NCI-H1930 (cell line): ENCODE results near the gene SLC37A1.

Experiments used
- DNase-seq, 2 experiments: peaks; one replicate each; lab custom pipeline; 2025; lab: John Stamatoyannopoulos, UW

SLC37A1 gene

DNA sequence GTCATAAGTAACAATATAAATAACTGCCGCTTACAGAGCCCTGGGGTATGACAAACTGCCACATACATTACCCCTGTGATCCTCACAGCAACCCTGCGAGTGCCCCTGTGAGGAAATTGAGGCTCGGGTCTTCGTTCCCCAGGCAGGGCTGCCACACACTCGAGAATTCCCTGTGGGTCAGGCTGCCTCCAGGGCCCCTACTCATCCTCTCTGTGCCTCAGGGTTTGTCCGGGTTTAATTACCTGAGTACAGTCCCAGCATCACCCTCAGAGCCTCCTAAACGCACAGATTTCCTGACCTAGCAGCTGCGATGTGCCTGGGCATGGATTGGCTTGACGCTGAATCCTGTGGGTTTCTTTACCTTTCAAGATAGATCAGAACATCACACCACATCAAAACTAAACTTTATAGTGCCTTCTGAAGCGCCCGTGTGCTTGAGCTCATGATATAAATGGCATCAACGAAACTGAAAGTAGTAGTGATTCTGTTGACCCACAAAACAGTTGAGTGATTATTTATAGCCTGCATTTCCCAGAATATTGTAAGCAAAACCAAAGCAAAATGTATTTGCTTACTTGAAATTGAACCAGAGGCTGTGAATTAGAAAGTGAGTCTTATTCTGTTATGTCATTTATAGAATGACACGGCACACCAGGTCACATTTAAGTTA is 14.0 kb downstream of the SLC37A1 start:
- DNase-seq, result no peak

DNA sequence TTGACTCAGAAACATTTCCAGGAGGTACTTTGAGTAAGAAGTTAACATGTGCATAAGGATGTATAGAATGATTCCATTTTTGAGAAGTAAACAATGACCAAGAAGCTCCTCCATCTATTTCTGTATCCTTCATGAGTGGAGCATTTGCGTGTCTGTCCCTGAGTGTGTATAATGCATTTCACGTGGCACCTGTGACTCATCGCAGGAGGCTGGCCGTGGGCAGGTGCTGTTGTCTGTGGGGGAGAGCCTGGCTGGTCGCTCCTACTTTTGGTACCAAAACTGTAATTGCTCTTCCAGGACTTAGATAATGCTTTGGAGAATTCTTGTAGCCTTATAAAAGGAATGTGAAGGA is 16.5 kb downstream of the SLC37A1 start:
- DNase-seq, result no peak

DNA sequence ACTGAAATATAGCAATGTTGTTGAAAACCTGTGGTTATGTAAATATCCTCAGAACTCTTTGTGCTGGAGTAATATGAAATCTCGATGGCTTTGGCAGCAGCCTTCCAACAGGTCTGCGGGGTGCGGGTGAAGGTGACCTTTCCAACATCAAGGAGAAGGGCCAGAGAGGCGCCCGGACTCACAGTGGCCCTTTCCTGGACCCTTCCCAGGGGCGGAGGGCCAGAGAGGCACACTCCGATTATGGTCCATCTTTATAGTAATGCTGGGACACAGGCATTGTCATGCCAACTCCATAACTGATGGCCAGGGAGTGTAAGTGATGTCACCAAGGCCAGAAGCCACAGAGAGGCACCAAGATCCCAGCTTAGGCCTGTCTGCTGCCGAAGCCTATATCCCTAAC is 18.1 kb downstream of the SLC37A1 start:
- no peak for DNase-seq

DNA sequence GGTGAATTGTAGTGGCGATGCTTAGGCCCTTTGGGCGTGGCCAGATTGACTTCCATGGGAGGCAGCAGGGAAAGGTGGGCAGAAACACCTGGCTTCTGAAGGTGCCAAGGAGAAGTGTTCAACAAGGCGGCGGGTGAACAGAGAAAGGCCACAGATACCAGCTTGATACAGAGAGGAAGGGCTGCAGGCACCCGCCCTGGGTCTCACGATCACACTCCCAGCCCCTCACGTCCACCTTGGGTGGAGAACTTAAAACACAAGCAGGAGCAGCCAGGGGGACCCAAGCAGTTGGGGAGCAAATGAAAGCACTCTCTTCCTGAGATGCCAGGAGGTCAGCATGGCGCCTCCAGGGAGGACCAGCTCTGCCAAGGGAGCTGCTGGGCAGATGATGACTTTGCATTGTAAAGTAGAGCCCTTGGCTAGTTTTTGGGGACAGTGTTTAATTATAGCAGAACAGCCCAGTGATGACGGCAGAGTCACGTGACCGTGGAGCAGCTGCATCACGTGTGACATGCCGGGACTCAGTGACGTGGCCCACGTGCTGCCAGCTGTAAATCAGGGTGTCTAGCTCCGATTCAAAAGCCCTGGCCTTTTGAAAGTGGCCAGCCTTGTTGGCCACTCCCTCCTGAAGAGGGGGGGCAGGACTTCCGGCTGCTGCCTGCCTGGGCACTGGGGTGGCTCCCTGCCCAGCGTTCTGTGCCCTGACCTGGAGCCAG is 19.0 kb downstream of the SLC37A1 start:
- no peak for DNase-seq

DNA sequence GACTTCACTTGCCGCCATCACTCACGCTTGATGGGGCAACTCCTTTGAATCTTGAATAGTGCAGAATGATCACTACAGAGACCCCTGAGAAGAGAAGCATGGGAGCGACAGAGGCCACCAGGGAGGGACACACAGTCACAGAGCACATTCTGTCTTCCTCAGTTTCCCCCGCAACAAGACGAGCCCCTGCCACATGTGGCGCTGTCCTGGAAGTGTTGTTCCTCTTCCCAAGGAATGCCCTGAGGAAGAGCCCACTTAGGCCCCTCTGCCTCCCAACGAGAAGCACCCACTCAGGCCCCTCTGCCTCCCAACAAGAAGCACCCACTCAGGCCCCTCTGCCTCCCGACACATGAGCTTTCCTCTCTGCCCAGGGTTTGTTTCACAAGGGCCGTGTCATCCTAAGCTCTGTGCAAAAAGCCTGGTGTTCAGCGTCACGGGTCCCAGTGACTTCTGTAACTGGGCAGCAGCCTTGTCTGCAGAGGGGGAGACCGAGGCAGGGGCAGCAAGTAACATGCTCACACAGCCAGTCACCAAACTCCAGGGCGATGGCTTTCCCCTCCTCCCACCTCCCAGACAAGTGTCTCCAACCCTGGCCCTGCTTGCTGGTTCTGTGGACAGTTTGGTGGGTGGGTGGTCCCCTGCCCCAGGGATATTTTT is 19.8 kb downstream of the SLC37A1 start:
- DNase-seq, result no peak

DNA sequence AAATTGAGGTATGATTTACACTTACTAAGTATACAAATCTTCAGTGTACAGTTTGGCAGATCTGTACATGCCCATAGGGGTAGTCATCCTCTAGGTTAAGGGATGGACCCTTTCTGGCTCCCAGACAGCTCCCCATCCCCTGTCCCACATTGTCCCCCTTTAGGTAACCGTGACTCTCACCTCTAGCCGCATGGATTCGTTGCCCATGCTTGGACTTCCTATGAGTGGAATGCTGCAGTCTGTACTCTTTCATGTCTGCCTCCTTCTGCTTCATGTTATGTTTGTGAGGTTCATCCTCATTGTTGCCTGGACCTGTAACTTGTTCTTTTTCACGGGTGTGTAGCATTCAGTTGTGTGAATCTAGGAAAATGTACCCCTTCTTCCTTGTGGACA is 20.3 kb downstream of the SLC37A1 start:
- DNase-seq, result no peak

DNA sequence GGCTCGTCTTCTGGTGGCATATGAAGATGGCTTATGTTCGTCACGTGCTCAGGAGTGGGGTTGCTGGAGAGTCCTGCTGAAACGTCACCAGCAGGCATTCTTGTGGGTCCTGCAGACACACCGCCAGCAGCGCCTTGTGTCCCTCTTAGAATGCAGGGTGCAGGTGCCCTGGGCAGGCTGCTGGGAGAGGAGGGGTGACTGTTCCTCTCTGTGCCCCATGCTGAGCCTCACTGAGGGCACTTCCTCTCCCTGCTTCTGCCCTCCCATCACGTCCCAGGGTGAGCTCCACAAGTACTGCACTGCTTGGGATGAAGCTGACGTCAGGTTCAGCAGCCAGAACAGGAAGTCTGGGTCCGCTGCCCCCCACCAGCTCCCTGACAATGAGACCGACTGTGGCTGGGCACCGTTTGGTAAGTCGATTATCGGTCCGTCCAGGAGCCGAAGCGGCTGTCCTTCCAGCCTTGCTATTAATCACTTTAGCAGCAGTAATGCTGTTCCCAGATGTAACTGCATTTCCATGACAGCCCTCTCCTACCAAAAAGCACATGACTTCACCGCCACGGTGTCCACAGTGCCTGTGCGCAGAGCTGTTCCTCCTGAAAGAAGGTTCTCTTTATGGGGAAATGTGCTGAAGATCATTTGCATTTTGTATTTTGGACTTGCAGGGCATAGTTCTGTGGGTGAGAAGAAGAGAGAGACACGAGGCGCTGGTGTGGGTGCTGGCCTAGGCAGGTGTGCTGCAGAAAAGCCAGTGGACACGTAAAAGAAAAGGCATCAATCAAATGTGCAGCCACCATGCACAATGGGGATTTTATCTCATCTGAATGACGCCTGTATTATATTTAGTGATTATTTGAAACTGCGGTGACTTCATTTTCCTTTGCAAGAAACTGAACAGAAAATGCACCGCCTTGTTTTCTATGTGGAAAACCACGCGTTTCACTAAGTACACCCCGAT is 21.0 kb downstream of the SLC37A1 start:
- no peak for DNase-seq

DNA sequence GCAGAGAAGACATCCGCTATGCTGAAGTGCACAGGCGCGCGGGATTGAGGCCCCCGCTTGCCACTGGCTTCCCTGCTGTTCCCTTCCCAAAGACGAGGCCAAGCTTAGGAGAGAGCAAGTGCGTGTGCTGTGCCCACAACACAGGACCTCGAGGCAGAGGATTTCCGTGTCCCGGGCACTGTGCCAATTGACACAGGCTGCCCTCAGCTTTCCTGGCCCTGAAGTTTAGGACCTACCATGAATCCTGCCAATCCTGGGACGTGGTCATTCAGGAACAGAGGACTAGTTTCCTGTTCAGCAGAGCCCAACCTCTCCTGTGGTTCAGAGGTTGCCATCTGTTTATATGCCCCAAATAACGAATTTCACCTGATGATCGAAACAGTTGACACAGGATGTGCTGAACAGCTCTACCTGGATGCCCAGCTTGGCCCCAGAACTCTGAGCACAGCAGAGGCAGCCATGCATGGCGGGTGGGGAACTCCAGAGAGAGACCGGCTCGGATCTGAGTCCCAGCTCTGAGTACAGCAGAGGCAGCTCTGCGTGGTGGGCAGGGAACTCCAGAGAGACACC is 22.0 kb downstream of the SLC37A1 start:
- no peak for DNase-seq

DNA sequence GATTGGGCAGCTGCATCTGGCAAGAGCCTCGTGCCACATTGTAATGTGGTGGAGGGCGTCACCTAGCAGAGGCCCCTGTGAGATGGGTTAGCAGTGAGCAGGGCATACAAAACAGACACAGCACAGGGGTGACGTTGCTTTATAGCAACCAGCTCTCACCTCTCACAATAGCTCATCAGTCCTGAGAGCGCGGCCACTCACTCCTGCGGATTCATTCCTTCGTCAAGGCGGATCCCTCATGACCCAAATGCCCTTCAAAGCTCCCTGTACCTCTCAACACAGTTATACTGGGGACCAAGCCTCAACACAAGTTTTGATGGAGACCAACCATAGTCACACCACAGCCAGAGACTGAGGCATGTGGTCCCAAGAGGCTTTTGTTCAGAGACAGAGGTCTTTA is 22.9 kb downstream of the SLC37A1 start:
- no peak for DNase-seq

DNA sequence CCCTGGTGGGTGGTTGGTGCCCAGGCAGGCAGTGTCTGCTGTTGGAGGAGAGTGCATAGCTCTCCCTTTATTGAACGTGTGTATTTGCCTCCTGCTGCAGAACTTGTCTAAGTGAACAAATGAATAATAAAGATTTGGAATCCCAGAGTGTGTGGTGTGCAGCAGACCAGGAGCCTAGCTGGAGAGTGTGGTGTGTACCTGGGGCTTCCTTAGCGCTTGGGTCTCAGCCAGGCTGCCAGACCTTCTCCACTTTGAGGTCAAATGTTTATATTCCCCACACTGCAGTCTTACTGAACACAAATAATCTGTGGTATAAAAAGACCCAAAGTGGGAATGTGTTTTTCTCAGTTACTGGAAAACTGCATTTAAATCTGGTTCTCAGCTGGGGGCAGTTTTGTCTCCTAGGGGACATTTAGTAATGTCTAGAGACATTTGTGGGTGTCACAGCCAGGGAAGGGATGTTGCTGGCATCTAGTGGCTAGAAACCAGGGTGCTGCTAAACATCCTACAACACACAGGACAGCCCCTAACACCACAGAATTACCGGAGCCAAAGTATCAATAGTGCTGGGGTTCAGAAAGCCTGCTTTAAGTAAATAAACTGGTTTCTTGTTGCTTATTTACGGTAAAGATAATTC is 23.6 kb downstream of the SLC37A1 start:
- DNase-seq, result no peak

DNA sequence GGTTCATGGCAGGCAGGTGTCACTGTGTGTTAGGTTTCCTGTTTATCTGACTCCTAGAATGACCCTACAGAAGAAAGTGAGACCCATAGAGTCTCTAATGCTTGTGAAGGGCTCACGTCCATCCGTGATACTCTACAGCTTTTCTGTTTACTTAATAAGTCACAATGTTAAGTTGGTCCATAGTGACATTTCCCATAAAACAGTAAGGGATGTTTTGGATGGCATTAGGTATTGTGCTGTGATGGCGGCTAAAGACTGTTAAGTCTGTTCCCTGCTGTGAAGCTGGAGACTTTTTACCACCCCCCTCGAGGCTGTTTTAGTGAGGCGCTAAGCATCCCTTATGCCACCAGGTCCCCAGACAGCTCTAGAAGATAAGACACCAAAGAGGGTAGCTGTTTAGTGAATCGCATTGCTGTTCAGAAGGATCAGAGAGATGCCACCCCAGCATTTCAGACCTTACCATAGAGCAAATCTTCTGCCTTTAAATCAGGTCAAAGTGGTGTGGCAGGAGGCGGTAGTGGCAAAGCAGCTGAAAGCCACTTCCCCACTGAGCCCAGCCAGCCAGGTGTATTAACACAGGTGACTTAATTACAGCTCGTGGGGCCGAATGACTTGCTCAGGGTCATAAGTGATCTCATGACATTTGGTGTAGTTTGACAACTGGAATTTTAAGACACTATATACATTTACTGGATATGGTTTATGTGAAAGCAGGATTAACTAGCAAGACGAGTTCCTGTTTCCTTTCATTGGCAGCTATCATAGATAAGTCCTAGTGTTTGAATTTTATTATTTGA is 25.0 kb downstream of the SLC37A1 start:
- DNase-seq, result no peak

DNA sequence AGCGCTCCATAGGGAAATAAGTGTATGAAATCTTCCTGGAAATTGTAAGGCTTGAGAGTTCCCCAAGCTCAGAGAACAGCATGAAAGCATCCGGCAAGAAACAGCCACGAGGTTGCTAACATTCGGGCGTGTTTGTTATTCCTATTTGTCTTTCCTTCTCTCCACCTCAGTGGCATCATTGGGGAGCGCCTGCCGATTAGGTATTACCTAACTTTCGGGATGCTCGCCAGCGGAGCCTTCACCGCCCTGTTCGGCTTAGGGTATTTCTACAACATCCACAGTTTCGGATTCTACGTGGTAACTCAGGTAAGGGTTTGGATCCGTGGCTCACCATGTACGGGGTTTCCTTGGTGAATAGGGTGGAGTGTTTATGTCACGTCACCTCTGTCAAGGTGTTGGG is 25.7 kb downstream of the SLC37A1 start:
- no peak for DNase-seq

DNA sequence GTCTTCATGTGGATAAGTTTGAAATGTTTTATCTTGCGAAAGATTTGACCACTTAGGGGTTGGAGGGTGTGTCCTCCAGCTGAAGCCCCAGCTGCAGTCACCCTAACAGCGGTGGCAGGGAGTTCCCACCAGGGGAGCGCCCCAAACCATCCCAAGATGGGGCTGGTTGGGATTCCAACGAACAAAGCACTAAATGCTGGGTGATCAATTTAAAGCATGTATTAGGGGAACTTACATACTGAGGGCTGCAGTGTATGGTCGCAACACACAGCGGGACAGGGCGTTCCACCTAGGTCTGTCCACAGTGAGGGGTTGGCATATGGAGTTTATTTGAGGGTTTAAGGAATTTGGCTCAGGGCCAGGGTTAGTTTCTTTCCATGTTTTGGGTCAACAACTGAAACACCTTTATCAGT is 26.3 kb downstream of the SLC37A1 start:
- no peak for DNase-seq

DNA sequence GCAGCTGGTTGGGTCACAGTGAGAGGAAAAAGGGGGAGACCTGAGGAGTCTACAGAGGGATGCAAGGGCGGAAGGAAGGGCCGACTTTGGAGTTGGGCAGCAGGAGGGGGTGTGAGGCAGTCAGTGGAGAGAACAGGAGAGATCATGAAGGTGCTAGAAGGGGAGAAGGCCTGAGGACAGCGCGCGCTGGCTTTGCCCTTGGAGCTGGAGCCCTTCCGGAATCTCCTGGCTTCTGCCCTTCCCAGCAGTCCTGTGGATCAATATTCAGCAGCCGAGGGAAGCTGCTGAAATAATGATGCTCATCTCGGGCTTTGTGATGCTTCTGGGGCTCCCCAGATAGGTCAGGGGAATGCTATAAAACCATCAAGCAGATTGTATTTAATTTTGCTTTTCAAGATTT is 26.7 kb downstream of the SLC37A1 start:
- no peak for DNase-seq

DNA sequence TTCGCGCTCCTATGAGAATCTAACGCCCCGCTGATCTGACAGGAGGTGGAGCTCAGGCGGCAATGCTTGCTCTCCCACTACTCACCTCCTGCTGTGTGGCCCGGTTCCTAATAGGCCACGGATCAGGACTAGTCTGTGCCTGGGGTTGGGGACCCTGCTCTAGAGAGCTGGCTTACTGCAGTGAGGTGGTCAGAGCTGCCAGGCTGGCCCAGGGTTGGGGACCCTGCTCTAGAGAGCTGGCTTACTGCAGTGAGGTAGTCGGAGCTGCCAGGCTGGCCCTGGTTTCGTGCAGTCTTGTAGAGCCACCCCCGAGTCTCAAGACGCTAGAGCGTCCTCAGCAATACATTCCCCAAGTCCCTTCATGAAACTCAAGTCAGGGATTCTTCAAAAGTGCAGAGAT is 27.5 kb downstream of the SLC37A1 start:
- no peak for DNase-seq

DNA sequence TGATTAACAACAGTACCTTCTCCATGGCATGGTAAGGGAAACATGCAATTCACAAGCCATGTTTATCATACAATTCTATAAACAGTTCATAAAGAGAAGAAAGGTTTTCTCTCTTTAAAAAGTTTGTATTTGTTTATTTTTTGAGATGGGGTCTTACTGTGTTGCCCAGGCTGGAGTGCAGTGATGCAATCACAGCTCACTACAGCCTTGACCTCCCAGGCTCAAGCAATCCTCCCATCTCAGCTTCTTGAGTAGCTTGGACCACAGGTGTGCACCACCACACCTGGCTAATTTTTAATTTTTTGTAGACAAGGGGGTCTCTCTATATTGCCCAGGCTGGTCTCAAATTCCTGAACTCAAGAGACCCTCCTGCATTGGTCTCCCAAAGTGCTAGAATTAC is 28.0 kb downstream of the SLC37A1 start:
- no peak for DNase-seq

DNA sequence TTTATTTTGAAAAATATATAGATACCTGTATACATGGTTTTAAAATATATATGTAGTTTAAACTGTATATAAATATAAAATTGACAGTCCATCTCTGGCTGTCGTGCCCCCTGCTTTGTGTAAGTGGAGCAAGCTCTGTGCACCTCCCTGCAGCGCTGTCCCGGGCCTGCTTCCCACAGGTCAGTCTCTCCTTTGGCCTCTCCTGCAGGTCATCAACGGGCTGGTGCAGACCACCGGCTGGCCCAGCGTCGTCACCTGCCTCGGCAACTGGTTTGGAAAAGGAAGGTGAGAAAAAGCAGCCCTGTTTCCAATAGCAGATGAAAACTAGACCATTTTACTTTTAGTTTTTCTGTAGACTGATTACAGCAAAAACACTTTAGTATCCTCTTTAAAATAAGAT is 28.5 kb downstream of the SLC37A1 start:
- no peak for DNase-seq

DNA sequence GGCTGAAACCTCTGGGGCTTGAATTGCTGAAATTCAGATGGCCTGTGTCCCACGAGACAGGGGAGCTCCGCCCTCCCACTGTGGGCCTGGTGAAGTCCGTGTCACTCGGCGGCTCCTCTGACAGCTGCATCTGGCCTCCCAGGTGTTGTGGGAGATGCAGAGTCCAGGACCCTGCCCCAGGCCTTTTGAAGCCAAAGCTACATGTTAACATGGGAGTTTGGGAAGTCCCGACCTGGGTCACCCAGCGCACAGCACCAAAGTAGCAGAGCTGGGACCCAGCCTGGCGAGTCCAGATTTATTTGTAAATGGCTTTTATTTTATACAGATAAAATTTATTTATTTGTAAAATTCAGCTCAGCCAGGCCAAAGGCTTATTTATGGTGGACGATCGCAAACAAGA is 28.9 kb downstream of the SLC37A1 start:
- no peak for DNase-seq

DNA sequence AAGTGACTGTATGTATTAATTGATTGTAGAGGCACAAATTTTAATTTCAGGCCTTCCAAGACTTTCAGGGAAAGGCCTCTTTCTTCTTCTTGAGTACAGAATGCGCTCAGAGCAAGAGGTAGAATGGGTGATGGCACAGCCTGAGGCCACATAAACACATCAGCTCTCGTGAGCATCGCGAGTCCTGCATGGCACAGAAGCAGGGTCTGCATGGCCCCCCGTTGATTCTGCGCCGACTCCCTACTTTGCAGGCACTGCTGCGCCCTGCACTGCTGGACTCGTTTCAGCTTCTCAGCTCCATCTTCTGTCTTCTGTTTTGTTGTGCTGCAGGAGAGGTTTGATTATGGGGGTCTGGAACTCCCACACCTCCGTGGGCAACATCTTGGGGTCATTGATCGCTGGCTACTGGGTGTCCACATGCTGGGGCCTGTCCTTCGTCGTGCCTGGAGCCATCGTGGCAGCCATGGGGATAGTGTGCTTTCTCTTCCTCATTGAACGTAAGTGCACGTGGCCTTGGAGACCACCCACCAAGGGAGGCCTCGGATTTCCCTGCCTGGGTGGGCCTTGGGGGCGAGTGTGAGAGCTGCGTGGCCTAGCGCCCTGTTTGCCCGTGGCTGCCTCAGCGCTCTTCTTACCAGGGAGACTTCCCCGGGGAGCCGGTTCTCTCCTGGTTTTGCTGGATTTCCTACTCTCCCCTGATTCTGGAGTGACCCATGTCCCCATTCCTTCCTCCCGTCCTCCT is 29.6 kb downstream of the SLC37A1 start:
- DNase-seq, result no peak

DNA sequence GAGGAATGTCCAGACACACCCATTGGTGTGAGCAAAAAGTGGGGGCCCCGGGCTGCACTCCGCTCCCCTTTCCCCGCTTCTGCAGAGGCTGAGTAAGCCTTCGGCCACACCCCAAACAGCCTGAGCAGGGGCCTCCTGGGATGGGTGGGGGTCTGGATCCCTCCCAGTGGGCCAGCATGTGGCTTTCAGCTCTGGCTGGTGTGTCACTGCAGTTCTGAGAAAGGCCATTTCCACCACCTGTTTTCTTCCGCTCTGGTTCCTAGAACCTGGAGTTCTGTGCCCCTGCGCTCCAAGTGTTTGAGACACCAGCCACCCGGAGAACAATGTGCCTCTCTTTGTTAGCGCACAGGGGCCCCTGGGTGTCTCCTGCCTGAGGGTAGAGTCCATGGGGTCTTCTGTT is 30.9 kb downstream of the SLC37A1 start:
- DNase-seq, result no peak
